ENCODE data around the gene SLC23A2. TPM values are rescaled to one million over a fixed set of nuclear protein-coding genes. Genes with fewer than 3 reads are reported as not detected.

SLC23A2 gene
- total RNA-seq, 4 donors from 2014 or later = 4.6 to 15.2 (median 7.9) TPM

- 96 to 99% methylated on average over 2 of the region's 2 CpGs for WGBS, 2 donors
- no peak for DNase-seq (ENCODE audit: low spot score in 2 of 2)
- TF ChIP-seq POLR2A (IDR thresholded peaks at IDR 0.05) = no peak
- TF ChIP-seq CTCF (IDR thresholded peaks at IDR 0.05) = no peak
- no peak overlapping the region for H3K4me3 ChIP-seq (ENCODE audit: low read depth, poor library complexity, severe bottlenecking)
- intact Hi-C loops (cut with DNase I; ENCODE audit: low total_unique reads) = no loop called here
Observed at GRCh38 chr20:4932061-4932460, 69.2 kb downstream of the SLC23A2 start.

- no peak overlapping the region for H3K4me3 ChIP-seq (ENCODE audit: low read depth, poor library complexity, severe bottlenecking)
- WGBS, 2 donors = 77 to 83% methylated on average over 5 of the region's 5 CpGs
- no peak for TF ChIP-seq POLR2A (IDR thresholded peaks at IDR 0.05)
- TF ChIP-seq CTCF (IDR thresholded peaks at IDR 0.05) = no peak
- peak in 1 of 2 donors; percentile 3 for DNase-seq (ENCODE audit: low spot score in 2 of 2)
- intact Hi-C loops (cut with DNase I; ENCODE audit: low total_unique reads) = no loop called here
Observed at GRCh38 chr20:4929686-4930397, 71.5 kb downstream of the SLC23A2 start.

- WGBS, 2 donors = 86 to 87% methylated on average over 6 of the region's 6 CpGs
- no peak overlapping the region for H3K4me3 ChIP-seq (ENCODE audit: low read depth, poor library complexity, severe bottlenecking)
- DNase-seq (ENCODE audit: low spot score in 2 of 2) = peak in 1 of 2 donors; percentile 53
- TF ChIP-seq POLR2A (IDR thresholded peaks at IDR 0.05) = no peak
- intact Hi-C loops (cut with DNase I; ENCODE audit: low total_unique reads) = no loop called here
Observed at GRCh38 chr20:4926531-4927156, 74.7 kb downstream of the SLC23A2 start.

- intact Hi-C loops (cut with DNase I; ENCODE audit: low total_unique reads) = no loop called here
- no peak overlapping the region for H3K4me3 ChIP-seq (ENCODE audit: low read depth, poor library complexity, severe bottlenecking)
- DNase-seq (ENCODE audit: low spot score in 2 of 2) = peak; percentile 36 to 81
- WGBS, 2 donors = 69 to 74% methylated on average over 15 of the region's 15 CpGs
- TF ChIP-seq POLR2A (IDR thresholded peaks at IDR 0.05) (no peak), CTCF (IDR thresholded peaks at IDR 0.05) (no peak)
Observed at GRCh38 chr20:4925842-4926530, 75.3 kb downstream of the SLC23A2 start.

- H3K4me3 ChIP-seq (ENCODE audit: low read depth, poor library complexity, severe bottlenecking) = no peak overlapping the region
- intact Hi-C loops (cut with DNase I; ENCODE audit: low total_unique reads) = no loop called here
- 98% methylated on average over 2 of the region's 2 CpGs for WGBS, 2 donors
- DNase-seq (ENCODE audit: low spot score in 2 of 2) = peak in 1 of 2 donors; percentile 62
- TF ChIP-seq POLR2A (IDR thresholded peaks at IDR 0.05) (no peak), CTCF (IDR thresholded peaks at IDR 0.05) (no peak)
Observed at GRCh38 chr20:4924446-4924845, 76.9 kb downstream of the SLC23A2 start.

- DNase-seq (ENCODE audit: low spot score in 2 of 2) = no peak
- no peak overlapping the region for H3K4me3 ChIP-seq (ENCODE audit: low read depth, poor library complexity, severe bottlenecking)
- TF ChIP-seq POLR2A (IDR thresholded peaks at IDR 0.05) = no peak
- TF ChIP-seq CTCF (IDR thresholded peaks at IDR 0.05) = no peak
- WGBS, 2 donors = 91 to 92% methylated on average over 6 of the region's 6 CpGs
- intact Hi-C loops (cut with DNase I; ENCODE audit: low total_unique reads) = no loop called here
Observed at GRCh38 chr20:4924032-4924431, 77.3 kb downstream of the SLC23A2 start.
